Fibroblast of gingiva (primary cell): Measurements from ENCODE around the gene QPCTL.

Experiments used
- DNase-seq: peaks from one replicate; pipeline ENCODE4 v3.0.0-alpha.2; 2011; ENCODE audit warnings: low read depth

Gene QPCTL

DNA sequence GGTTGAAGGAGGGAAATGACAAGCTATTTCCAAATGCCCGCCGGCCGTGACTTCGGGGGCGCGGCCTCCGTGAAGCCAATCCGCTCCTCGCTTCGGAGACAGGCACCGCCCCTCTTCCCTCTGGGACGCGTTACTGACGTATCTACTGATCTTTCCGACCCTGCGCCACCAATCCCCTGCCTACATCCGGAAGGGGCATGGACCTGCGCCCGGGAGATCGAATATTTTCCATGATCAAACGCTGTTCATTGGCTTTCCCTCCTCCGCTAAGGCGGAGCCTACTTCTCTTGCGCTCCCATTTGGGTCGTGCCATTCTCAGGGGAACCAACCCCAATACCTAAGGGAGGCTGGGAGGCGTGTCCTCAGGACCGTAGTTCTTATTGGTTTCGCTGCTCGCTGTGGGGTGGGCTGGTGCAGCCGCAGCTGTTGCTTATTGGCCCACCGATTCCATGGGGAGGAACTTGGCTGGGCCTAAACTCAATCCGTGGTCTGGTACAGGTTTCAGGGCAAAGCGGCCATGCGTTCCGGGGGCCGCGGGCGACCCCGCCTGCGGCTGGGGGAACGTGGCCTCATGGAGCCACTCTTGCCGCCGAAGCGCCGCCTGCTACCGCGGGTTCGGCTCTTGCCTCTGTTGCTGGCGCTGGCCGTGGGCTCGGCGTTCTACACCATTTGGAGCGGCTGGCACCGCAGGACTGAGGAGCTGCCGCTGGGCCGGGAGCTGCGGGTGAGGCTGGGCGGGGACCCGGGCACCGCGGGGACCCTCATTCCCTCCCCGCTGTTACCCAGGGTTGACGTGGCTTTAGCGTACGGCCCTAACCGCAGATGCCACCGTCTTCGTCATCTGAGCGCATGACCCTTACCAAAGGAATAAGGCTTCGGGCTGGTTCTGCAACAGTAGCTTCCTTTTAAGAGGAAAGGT, at the start of gene QPCTL:
QPCTL (plus strand) TSS at position 480 of the 919 bp plus-strand sequence; CDS start at position 518, 38 bp downstream.
- peak; percentile 100 for DNase-seq

DNA sequence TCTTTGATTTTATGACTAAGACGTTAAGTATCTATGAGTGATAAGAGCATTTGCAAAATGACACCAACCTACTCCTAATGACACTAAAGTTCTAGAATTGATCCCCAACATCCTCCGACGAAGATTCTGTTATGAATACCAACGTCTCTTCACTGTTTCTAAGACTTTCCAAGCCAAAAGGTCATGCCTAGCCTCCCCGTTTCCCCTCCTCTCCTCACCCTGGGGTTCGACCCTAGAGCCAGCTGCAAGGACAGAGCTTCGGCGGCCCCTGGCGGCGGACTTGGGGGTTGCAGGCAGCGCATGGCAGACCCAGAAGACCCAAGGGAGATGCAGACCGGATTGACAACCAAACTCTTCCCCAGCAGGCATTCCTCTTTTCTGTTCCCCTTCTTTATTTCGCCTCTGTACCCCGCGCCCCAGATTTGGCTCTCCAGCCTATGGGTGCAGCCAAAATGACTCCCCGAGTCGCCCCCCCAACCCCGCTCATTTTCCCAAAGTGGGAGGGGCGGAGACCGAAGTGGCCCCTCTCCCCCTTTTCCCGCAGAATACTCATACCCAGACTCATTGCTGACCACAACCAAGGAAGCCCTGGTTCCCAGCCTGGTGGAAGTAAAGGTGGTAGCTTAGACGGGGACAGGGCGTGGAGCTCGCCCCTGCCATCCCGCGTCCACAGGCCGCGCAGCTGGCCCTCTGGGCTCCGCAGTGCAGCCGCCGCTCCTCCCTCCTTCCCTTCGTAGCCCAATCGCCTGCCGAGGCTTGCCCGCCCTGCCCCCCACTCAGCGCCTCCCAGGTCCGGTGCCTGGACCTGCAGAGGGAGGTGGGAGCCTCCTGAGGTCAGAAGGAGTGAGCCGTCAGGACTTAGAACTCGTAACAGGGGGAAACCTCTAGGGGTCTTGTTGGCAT, 49.2 kb upstream of the QPCTL start:
- DNase-seq: peak; percentile 66

DNA sequence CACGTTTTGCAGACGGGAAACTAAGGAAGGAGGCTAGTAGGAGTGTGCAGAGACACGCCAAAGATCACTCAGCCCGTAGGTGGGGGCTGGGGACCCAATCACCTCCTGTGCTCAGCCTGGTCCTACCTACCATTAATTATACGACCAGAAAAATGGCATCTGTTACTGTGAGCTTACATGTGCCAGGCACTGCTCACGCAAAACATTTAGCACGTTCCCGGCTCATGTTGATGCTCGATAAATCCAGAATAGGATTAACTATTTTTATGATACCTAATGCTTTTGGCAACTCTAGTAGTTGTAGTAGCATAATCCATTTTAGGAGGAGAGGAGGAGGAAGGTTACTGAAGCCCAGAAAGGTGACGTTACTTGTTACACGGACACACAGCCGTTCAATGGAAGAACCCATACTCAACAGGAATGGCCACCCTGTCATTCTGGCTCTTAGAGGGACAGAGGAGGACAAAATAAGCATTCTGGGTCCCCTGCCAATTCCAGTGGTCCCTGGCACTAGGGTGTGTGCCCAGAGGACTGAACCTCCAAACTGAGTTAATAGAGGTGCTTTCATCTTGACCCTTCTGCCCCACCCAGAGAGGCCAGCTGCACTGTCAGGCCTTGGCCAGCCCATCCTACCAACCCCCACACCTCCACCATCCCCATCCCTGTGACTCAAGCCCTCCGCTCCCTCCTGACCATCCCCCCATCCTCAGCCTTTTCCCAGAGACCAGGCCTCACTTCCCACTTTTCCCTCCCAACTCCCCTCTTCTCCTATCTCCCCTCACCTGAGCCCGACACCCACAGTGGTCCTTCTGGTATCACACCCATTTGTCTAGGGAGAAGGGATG, 48.3 kb upstream of the QPCTL start:
- DNase-seq: no peak

DNA sequence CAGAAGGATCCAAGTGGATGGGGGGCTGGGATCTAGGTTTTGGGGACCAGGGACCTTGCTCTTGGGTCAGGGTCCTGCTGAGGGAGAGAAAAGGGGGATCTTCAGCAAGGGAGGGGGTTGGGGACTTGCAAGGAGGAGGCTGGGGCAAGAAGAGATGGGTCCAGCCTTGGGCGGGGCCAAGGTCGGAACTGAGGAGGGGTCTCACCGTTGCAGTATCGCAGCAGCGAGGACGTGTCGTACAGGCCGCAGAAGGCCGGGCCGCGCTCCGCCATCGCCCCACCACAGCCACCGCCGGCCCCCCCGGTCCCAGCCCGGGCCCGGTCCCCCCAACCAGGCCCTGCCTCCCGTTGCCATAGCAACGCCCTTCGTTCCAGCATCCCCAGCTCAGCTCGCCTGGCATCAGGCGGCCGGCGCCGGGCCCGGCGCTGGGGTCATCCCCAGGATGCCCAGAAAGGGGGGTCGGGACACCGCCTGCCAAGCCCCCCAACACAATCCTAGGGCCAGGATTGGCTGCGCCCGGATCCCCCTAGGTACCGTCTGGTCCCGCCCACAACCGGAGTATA, 47.3 kb upstream of the QPCTL start:
- no peak for DNase-seq

DNA sequence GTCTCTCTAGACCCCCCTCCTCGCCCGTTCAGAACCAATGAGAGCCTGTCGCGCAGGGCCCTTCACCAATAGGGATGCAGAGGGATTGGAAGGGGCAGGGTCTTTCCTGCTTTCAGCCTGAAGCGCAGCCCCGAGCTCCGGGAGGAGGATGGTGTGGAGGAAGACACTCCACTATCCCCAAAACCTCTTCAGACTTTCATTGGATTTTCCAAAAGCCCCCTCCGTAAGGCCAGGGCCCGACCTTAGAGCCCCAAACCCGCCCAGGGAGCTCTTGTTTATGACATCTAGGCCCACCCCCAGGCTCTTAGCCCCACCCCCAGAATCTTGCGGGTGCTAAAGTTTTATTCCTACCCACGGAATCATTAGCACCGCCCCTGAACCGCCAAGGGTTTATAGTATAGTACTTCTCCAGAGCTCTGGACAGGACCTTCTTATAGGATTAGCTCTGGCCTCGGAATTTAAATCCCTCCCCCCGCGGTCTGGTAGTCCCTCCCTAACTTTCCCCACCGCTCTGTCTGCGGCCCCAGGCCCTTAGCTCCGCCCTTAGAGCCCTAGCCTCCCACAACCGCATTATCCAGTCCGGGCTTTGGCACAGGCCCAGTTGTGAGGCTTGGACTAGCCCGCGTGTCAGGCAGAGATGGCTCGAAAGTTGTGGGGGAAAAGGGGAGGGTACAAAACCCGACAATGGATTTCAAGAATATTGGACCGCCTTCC, 46.7 kb upstream of the QPCTL start:
- peak; percentile 75 for DNase-seq

DNA sequence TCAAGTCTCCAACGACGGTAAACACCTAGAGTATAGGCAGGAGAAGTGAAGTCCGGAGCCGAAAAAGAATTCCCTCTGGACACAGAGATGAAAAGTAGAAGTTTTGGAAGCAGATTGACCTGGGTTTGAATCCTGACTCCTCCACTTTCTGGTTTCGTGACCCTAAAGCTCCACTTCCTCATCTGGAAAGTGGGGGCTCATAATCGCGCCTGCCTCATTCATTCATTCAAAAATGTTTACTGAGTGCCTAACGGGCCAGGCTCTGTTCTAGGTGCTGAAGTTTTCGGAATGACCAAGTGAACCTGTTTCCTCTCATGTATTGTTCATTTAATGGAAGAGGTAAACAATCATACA, 46.1 kb upstream of the QPCTL start:
- no peak for DNase-seq

DNA sequence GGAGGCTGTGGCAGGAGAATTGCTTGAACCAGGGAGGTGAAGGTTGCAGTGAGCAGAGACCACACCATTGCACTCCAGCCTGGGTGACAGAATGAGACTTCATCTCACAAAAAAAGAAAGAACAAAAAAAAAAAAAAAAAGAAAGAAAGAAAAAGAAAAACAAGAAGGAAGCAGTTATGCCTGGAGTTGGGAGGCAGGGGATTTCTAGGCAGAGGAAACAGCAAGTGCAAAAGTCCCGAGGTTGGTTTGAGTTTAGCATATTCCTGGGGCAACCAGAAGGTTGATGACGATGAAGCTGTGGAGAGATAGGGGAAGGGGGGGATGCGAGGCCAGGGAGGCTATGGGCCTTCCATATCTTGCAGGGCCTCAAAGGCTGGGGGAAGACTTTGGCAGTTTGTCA, 41.7 kb upstream of the QPCTL start:
- no peak for DNase-seq

DNA sequence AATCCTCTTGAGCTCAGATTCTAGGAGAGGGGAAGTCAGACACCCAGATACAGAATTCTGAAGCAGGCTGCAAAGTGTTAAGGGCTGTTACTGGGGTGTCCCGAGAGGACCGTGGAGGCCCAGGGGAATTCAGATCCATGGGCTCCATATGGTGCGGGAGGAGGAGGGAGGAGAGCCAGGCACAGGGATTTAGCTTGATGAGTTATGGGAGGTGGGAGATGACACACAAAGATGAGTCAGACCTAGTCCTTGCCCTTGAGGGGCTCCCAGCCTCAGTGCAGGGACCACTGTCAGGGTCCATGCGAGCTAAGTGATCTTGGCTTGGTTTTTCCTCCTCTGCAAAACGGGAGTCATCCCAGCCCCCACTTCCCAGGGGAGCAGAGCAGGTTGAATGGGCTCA, 38.8 kb upstream of the QPCTL start:
- DNase-seq: no peak

DNA sequence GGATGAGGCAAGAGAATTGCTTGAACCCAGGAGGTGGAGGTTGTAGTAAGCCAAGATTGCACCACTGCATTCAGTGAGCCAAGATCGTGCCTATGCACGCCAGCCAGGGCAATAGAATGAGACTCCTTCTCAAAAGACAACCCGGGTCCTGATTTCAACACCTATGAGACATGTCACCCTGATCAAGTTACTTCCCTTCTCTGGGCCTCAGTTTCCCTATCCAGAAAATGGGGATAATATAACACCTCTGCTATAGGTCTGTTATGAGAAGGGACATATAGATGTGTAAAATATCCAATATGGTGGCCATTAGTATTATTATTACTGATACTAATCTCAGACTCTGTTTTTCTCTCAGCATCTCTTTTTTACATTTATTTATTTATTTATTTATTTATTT, 37.4 kb upstream of the QPCTL start:
- no peak for DNase-seq

DNA sequence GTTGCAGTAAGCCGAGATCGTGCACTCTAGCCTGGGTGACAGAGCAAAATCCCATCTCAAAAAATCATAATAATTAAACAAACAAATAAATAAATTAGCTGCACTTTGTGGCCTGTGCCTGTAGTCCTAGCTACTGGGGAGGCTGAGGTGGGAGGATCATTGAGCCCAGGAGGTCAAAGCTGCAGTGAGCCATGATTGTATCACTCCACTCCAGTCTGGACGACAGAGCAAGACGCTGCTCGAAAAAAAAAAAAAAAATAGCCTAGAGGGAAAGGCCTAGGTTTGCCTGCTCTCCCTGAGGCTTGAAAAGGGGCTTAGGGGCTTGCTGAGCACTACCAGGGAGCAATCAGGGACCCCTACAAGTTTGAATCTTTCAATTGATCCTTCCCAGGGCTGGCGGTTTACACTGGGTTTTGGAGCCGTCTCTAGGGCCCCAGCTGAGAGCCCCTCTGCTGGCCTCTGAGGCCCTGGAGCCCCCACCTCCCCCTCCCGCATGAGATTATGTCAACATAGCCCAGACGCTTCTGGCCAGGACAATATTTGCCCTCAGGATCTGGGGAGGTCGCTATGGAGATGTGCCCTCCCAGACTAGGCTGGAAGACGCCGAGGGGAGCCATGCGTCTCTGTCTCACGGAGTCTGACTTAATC, 34.8 kb upstream of the QPCTL start:
- DNase-seq: no peak

DNA sequence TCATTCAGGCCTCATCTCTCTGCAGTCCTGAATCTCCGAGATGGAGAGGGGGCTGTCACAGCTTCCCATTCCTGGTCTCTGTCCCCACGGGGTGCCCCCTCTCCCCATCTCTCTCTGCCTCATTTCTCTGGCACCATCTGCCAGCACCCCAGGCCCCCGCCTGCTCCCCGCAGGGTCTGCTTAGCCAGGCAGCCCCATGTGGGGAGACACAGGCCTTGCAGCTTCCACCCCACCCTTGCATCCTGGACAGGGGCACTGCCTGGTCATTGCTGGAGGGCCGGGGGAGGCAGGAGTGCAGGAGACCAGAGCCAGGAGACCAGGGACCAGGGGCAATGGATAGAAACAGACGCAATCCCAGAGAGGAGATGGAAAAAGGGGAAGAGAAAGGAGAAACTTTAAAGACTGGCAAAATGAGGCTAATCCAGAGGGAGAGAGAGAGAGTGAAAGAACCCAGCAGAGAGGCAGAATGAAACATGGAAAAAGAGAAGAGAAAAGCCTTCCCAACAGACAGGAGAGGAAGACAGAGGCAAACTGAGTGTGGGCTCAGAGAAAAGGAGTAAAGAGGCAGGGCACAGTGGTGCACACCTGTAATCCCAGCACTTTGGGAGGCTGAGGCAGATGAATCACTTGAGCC, 33.3 kb upstream of the QPCTL start:
- DNase-seq: no peak

DNA sequence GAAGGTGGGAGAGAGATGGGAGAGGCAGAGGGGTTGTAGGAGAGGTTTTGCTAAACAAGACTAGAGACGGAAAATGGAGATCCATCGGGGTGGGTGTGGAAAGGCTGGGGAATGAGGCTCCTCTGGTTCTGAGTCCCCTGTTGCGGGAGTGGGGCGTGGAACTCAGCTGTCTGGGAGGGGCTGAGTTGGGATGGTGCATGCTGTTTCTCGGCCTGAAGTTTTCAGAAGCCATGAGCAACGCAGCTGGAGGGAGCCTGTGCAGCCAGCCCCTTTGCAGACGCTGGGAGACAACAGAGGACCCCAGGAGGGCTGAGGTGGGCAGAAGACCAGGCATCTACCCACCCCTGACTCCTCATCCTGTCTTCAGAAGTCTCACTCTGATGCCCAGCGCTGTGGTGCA, 31.8 kb upstream of the QPCTL start:
- no peak for DNase-seq

DNA sequence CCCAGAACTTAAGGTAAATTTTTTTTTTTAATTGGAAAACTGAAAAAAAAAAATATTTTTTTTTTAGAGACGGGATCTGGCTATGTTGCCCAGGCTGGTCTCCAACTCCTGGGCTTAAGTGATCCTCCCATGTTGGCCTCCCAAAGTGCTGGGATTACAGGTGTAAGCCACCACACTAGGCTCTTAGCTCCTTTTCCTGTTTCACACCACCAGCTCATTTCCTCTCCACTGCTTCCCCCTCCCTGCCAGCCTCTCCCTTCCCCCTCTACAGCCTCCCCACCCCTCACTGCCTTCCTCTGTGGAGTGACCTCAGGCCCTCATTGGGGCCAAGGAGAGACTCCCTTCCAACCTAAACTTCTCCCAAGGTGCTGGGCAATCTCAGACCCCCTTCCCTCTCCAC, 28.7 kb upstream of the QPCTL start:
- DNase-seq: no peak

DNA sequence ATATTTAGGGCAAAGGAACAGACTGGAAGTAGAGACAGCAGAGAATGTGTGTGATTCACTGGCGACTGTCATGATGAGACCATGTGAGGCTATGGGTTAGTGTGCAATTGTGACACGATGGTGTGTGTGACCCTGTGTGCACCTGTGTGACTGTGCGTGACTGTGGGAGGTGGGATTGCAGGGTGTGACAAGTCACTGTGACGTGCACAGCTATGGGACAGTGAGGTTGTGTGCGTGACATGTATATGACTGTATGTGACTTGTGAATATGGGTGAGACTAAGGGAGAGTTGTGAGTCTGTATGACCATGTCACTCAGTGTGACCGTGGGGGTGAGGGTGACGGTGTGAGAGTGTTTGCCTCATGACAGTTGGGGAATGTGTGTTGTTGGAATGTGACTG, 27.9 kb upstream of the QPCTL start:
- no peak for DNase-seq

DNA sequence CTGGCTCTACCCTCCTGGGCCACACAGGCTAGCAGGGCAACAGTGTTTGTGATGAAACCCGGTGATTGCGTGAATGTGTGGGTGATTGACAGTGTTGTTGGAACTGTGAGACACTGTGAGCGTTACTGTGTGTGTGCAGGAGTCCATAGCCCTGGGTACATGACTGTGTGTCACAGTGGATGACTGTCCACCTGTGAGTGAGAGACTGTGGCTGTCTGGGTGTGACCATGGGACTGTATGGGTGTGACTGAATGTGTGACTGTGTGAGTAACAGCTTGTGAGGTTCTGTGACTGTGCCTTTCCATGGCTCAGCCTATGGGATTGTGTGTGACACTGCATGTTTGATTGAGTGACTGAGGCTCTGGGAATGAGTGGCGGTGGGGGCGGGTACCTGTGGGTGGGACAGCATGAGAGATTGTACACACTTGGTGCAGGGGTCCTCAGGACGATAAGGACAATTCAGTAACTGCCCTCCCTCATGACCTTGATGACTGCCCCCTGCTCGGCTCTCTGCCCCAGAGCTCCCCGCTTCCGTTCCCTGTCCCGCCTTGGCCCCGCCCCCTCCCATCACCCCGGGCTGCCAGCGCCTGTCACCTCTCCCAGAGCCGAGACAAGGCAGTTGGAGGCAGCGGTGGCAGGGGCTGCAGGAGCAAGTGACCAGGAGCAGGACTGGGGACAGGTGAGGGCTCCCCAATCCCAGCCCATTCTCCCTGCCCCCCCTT, 24.7 kb upstream of the QPCTL start, which contains the start of gene GIPR:
GIPR (plus strand) TSS at position 602 of the 722 bp plus-strand sequence. CDS start 1,300 bp downstream, outside the sequence.
- DNase-seq: no peak

DNA sequence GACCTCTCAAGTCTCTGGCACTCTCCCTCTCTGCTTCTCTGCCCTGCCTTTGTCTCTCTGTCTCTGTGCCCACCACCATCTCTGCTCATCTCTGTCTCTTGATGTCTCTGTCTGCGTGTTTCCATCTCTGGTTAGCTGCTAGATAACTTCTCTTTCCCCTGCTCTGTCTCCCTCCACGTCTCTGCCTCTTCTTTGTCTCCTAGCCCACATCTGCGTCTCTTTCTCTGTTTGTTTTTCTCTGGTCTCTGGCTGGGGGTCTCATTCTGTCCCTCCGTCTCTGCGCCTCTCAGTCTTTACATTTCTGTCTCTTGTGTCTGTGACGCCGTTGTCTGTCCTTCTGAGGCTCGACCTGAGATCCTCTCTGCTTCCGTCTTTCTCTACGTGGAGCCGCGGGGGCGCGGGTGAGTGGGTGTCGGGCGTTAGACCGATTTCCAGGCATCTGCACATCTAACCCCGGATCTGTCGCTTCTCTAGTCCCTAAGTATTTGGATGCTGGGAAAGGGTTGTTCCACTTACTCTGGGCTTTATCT, 24.1 kb upstream of the QPCTL start:
- DNase-seq: no peak

DNA sequence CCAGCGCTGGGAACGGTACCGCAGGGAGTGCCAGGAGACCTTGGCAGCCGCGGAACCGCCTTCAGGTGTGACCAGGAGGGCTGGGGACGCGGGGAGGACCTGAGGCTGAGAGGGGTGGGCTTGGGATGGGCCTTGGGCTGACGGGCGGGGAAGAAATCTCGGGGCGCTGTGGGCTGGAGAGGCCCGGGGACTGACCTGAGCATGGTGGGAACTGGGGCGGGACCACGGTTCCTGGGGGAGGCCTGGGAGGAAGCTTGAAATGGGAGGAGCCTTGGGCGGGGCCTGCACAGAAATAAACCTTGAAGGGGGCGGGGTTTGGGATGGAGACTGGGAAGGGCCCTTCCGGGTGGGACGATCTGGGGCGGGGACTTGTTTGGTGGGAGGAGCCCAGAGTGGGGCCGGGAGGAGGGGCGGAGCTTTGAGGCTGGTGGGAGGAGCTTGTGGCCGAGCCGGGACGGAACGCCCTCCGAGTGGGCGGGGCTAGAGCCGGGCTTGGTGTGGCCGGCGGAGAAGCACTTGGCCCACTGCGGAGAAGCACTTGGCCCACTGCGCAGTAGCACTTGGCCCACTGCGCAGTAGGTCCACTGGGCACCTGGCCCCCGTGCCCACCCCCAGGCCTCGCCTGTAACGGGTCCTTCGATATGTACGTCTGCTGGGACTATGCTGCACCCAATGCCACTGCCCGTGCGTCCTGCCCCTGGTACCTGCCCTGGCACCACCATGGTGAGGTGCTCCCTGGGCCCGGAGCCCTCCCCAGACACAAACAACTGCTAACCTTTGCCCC, 21.6 kb upstream of the QPCTL start:
- peak; percentile 66 for DNase-seq

DNA sequence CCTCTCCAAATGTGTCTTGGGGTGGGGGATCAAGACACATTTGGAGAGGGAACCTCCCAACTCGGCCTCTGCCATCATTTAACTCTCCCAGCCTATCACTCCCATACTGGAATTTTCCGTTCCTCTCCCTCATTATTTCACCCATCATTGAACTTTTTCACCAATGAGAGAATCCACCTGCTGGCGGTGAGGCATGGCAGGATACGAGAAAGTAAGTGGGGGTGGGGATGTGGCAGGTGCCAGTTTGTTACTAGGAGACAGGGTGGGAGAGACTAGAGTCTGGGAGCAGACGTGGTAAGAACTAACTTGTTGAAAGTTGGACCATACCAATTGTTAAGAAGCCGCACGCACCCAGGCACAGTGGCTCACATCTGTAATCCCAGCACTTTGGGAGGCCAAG, 17.5 kb upstream of the QPCTL start:
- no peak for DNase-seq
